ENCODE results near the gene AFAP1.

DNA sequence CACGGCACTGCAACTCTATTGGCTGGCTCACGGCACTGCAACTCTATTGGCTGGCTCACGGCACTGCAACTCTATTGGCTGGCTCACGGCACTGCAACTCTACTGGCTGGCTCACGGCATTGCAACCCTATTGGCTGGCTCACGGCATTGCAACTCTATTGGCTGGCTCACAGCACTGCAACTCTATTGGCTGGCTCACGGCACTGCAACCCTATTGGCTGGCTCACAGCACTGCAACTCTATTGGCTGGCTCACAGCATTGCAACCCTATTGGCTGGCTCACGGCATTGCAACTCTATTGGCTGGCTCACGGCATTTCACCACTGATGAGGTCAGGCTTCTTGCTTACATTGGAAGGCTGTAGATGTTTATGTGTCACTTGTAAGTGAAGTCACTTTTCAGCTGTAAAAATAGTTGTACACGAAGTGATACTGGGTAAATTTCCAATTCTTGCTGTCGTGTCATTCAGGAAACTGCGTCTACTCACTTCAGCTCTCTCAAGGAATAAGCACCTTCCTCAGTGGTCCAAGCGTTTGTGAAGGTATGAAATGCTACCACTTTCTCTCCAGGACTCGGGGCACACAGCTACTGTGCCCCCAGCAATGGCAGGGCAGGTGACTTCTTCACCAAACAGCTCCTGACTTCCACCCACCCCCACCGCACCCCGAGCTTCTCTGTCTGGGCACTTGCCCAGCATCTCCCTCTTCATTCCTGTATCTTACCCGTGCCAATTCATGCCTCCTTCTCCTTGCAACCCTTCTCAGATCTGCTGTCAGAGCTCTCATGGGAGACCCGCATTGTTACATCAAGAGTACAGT, 141.3 kb downstream of the AFAP1 start:
- TF ChIP-seq, protein P1, sequence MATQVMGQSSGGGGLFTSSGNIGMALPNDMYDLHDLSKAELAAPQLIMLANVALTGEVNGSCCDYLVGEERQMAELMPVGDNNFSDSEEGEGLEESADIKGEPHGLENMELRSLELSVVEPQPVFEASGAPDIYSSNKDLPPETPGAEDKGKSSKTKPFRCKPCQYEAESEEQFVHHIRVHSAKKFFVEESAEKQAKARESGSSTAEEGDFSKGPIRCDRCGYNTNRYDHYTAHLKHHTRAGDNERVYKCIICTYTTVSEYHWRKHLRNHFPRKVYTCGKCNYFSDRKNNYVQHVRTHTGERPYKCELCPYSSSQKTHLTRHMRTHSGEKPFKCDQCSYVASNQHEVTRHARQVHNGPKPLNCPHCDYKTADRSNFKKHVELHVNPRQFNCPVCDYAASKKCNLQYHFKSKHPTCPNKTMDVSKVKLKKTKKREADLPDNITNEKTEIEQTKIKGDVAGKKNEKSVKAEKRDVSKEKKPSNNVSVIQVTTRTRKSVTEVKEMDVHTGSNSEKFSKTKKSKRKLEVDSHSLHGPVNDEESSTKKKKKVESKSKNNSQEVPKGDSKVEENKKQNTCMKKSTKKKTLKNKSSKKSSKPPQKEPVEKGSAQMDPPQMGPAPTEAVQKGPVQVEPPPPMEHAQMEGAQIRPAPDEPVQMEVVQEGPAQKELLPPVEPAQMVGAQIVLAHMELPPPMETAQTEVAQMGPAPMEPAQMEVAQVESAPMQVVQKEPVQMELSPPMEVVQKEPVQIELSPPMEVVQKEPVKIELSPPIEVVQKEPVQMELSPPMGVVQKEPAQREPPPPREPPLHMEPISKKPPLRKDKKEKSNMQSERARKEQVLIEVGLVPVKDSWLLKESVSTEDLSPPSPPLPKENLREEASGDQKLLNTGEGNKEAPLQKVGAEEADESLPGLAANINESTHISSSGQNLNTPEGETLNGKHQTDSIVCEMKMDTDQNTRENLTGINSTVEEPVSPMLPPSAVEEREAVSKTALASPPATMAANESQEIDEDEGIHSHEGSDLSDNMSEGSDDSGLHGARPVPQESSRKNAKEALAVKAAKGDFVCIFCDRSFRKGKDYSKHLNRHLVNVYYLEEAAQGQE (IDR thresholded peaks at IDR 0.05; ENCODE audit: insufficient read depth in 1 of 2, low read depth in 2 of 2, low read length in 2 of 2) = no peak
- TF ChIP-seq TAF1 (IDR thresholded peaks at IDR 0.05; ENCODE audit: borderline replicate concordance, insufficient read depth, low read length) = no peak
- TF ChIP-seq POLR2AphosphoS5 (IDR thresholded peaks at IDR 0.05; ENCODE audit: low read depth, low read length) = no peak
- TF ChIP-seq SIN3A (IDR thresholded peaks at IDR 0.05; ENCODE audit: borderline replicate concordance, insufficient read depth, low read length) = no peak

All from PFSK-1 (cell line).